Activated T-cell treated with anti-CD3 and anti-CD28 coated beads, Interleukin-2, amount 50 U/mL, for 4 hours (primary cell): ENCODE data around the gene ITGB4. TPM values are rescaled to one million over a fixed set of nuclear protein-coding genes. Genes with fewer than 3 reads are reported as not detected.
A peak's percentile ranks its signal among the peaks of the same experiment; 100 is the strongest.
"Not testable (repeated sequence)": the region's sequence is repeated elsewhere in the genome, so short reads cannot be mapped to it uniquely, and the experiment has no call there.

Experiments used
- ATAC-seq, 2 donors: fragments of 200-7000 bp; cut with Tn5 transposase; one replicate each; pipeline ENCODE4 v1.10.0; 2021
- DNase-seq: peaks from one replicate; pipeline ENCODE4 v3.0.0-alpha.2; 2020
- H3K27me3 Mint-ChIP-seq: one replicate; pipeline ENCODE4 v1.8.0; 2021; ENCODE audit warnings: low read depth, mixed read lengths
- H3K36me3 Mint-ChIP-seq: one replicate; pipeline ENCODE4 v1.8.0; 2022; ENCODE audit warnings: mixed read lengths; ENCODE audit not compliant: insufficient read depth
- H3K4me1 Mint-ChIP-seq: one replicate; pipeline ENCODE4 v1.8.0; 2021; ENCODE audit warnings: low read depth, mixed read lengths
- H3K4me3 Mint-ChIP-seq: one replicate; pipeline ENCODE4 v1.8.0; 2021; ENCODE audit warnings: mild to moderate bottlenecking, moderate library complexity, mixed read lengths
- H3K9me3 Mint-ChIP-seq: one replicate; pipeline ENCODE4 v1.8.0; 2021; ENCODE audit warnings: mixed read lengths
- total RNA-seq, 3 donors: library from RNA; stranded (reverse); gene quantifications; one replicate each; pipeline ENCODE4 v1.2.1, GENCODE V29; 2021

The ITGB4 gene
- total RNA-seq, 3 donors from 2014 or later: 0.63 to 2.3 (median 1.6) TPM

GRCh38 chr17:75757086-75757681 is 35.9 kb downstream of the ITGB4 start:
- H3K4me3 Mint-ChIP-seq: no peak overlapping the region
- no peaks in the 10 kb centered on the region for H3K27me3 Mint-ChIP-seq
- no peaks in the 10 kb centered on the region for H3K9me3 Mint-ChIP-seq
- no peak for DNase-seq
- no peaks in the 10 kb centered on the region for H3K36me3 Mint-ChIP-seq
- ATAC-seq: no peak
- H3K4me1 Mint-ChIP-seq: peaks cover 11% of the 10 kb centered on the region

DNA sequence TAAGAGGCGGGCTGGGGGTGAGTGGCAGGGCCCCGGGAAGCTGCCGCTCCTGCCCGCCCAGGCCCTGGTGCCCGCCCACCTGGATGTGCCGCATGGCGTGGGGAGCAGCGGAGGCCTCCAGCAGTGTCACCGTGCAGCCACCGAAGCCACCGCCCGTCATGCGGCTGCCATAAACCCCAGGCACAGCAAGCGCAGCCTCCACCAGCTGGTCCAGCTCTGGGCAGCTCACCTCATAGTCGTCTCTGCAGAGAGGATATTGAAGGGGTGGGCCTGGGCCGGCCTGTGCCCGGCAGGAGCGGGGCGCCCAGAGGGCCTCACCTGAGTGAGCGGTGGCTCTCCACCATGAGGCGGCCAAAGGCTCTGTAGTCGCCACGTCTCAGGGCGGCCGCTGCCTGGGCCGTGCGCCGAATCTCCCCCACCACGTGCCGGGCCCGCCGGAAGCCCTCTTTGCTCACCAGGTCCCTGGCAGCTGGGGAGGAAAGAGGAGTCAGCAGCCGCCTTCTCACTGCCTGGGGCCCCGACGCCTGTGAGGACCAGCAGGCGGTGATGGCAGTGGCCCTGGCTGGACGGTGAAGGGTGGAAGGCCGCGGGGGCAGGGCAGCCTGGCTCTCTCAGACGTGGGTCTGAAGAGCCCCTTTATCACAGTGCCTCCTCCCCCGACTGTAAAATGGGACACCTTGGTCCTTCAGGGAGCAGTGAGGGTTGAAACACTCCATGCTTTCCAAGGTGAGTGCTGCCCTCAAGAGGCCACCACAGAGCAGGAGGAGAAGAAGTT is 37.1 kb downstream of the ITGB4 start:
- Mint-ChIP-seq H3K9me3 (no peaks in the 10 kb centered on the region), H3K27me3 (no peaks in the 10 kb centered on the region), H3K4me1 (peaks cover 11% of the 10 kb centered on the region), H3K4me3 (no peak overlapping the region), H3K36me3 (no peaks in the 10 kb centered on the region)
- DNase-seq: no peak
- ATAC-seq: no peak

- ATAC-seq (no peak), DNase-seq (no peak)
- H3K36me3 Mint-ChIP-seq: no peaks in the 10 kb centered on the region
- H3K4me1 Mint-ChIP-seq: peaks cover 17% of the 10 kb centered on the region
- H3K9me3 Mint-ChIP-seq: no peaks in the 10 kb centered on the region
- no peaks in the 10 kb centered on the region for H3K27me3 Mint-ChIP-seq
- H3K4me3 Mint-ChIP-seq: no peak overlapping the region
Observed at GRCh38 chr17:75759457-75759856, 38.2 kb downstream of the ITGB4 start.

DNA sequence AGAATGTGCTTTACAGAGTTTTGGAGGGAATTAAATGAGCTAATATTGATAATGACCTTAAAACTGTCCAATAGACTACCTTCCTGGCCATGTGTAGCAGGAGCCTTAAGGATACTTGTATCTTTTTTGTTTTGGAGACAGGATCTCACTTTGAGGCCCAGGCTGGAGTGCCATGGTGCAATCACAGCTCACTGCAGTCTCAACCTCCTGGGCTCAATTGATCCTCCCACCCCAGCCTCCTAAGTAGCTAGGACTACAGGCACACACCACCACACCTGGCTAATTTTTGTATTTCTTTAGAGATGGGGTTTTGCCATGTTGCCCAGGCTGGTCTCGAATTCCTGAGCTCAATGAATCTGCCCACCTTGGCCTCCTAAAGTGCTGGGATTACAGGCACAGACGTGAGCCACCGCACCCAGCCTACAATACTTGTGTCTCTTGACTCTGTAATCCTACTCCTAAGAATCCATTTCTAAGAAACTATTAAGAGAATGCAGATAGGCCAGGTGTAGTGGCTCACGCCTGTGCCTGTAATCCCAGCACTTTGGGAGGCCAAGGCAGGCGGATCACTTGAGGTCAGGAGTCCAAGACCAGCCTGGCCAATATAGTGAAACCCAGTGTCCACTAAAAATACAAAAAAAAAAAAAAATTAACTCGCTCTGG is 38.9 kb downstream of the ITGB4 start:
- DNase-seq, ATAC-seq, H3K9me3 Mint-ChIP-seq, H3K4me3 Mint-ChIP-seq, H3K27me3 Mint-ChIP-seq, H3K36me3 Mint-ChIP-seq: not testable (repeated sequence)
- peaks cover 12% of the 10 kb centered on the region for H3K4me1 Mint-ChIP-seq

GRCh38 chr17:75762513-75763268 is 41.4 kb downstream of the ITGB4 start:
- H3K4me3 Mint-ChIP-seq: no peak overlapping the region
- H3K4me1 Mint-ChIP-seq: peaks cover 15% of the 10 kb centered on the region
- ATAC-seq (no peak), DNase-seq (no peak)
- H3K27me3 Mint-ChIP-seq: no peaks in the 10 kb centered on the region
- H3K36me3 Mint-ChIP-seq: no peaks in the 10 kb centered on the region
- no peaks in the 10 kb centered on the region for H3K9me3 Mint-ChIP-seq

GRCh38 chr17:75763269-75763607 is 42.0 kb downstream of the ITGB4 start:
- DNase-seq (no peak), ATAC-seq (no peak)
- peak overlapping the region; percentile 42 for H3K4me3 Mint-ChIP-seq
- H3K36me3 Mint-ChIP-seq: no peaks in the 10 kb centered on the region
- no peaks in the 10 kb centered on the region for H3K9me3 Mint-ChIP-seq
- H3K27me3 Mint-ChIP-seq: no peaks in the 10 kb centered on the region
- peaks cover 15% of the 10 kb centered on the region for H3K4me1 Mint-ChIP-seq

DNA sequence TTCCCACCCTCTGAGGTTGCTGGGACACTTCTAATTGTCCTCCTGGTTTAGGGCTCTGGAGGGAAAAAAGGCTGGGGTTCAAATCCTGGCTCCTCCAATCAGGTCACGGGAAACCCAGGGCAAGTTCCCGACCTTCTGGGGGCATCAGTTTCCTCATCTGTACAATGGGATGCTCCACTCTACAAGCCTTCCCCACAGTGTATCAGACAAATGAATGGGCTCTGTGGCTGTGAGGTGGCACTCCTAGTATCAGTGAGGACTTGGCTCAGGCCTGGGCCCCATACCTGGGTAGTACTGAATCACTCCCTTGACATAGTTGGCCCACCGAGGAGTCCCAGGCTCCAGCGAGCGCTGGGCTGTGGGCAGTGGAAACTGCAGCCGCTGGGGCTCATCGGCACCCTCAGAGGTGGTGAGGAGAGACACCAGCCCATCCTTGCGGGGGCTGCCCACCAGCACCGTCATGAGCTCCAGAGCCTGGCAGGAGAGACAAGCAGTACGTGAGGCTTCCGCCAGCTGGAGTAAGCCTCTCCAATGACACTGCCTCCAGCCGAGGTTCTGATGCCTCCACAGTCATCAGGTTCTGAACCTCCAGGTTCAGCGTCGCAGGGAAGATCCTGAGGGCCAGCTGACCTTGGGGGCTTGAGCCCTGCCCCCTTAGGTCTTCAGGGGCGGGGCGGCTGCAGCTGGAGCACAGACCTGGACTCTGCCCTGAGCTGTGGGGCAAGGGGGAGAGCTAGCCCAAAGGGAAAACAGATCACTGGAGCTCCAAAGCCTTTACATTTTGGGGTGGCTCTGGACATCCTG is 42.6 kb downstream of the ITGB4 start:
- Mint-ChIP-seq H3K27me3 (no peaks in the 10 kb centered on the region), H3K4me3 (peak overlapping the region; percentile 75), H3K4me1 (peaks cover 15% of the 10 kb centered on the region), H3K9me3 (no peaks in the 10 kb centered on the region), H3K36me3 (no peaks in the 10 kb centered on the region)
- DNase-seq (no peak), ATAC-seq (no peak)

DNA sequence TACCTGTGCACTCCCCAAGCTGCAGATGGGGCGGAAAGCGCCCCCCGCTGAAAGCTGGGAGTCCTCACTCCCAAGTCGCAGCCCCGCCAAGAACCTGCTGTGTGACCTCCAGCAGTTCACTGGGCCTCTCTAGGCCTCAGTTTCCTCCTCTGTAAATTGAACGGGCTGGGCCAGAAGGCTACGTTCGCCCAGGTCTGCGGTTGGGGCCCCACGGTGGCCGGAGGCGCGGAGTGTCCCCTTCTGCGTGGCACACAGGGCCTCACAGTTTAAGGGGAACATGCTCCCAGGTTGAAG is 43.1 kb downstream of the ITGB4 start:
- Mint-ChIP-seq H3K4me3 (peak overlapping the region; percentile 75), H3K36me3 (no peaks in the 10 kb centered on the region), H3K27me3 (no peaks in the 10 kb centered on the region), H3K9me3 (no peaks in the 10 kb centered on the region), H3K4me1 (peaks cover 15% of the 10 kb centered on the region)
- DNase-seq (no peak), ATAC-seq (peak; percentile 2 to 4)

GRCh38 chr17:75764711-75765421 is 43.6 kb downstream of the ITGB4 start, which contains the start of gene GALK1:
GALK1 (minus strand) TSS chr17:75765192; CDS start chr17:75765136, 56 bp downstream.
- H3K4me1 Mint-ChIP-seq: peaks cover 15% of the 10 kb centered on the region
- no peaks in the 10 kb centered on the region for H3K27me3 Mint-ChIP-seq
- H3K9me3 Mint-ChIP-seq: no peaks in the 10 kb centered on the region
- H3K36me3 Mint-ChIP-seq: no peaks in the 10 kb centered on the region
- H3K4me3 Mint-ChIP-seq: peak within 1 kb of the TSS; percentile 75
- DNase-seq (peak; percentile 60), ATAC-seq (peak; percentile 97 to 98)

DNA sequence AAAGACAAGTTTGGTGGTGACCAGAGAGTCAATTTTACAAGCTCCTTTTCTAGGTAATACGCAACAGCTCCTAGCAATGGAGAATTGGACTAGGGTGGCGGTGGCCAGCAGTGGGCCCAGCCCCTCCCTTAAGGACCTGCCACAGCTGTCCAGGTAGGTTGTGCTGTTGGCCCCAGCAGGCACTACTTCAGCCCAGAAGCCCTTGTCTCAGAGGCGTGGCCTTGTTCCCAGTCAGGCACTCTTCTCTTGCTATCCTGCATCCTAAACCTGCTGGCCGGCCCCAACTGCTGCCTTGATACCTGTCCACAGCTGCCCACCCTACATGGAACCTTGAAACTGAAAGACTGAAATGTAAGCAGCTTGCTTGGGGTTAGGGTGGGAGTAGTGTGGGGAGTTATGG is 44.7 kb downstream of the ITGB4 start:
- ATAC-seq (no peak), DNase-seq (no peak)
- no peaks in the 10 kb centered on the region for H3K27me3 Mint-ChIP-seq
- H3K9me3 Mint-ChIP-seq: no peaks in the 10 kb centered on the region
- H3K36me3 Mint-ChIP-seq: no peaks in the 10 kb centered on the region
- H3K4me3 Mint-ChIP-seq: peak overlapping the region; percentile 29
- H3K4me1 Mint-ChIP-seq: peaks cover 15% of the 10 kb centered on the region

DNA sequence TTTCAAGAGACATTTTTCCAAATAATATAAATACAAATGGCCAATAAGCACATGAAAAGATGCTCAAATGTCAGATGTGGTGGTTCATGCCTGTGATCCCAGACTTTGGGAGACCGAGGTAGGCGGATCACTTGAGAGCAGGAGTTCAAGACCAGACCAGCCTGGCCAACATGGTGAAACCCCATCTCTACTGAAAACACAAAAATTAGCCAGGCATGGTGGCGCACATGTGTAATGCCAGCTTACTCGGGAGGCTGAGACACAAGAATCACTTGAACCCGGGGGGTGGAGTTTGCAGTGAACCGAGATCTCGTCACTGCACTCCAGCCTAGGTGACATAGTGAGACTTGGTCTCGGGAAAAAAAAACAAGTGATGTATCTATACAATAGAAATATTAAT is 46.6 kb downstream of the ITGB4 start:
- Mint-ChIP-seq H3K4me1 (peaks cover 15% of the 10 kb centered on the region), H3K27me3 (no peaks in the 10 kb centered on the region), H3K36me3 (no peaks in the 10 kb centered on the region), H3K9me3 (no peaks in the 10 kb centered on the region), H3K4me3 (no peak overlapping the region)
- no peak for DNase-seq
- ATAC-seq: no peak

DNA sequence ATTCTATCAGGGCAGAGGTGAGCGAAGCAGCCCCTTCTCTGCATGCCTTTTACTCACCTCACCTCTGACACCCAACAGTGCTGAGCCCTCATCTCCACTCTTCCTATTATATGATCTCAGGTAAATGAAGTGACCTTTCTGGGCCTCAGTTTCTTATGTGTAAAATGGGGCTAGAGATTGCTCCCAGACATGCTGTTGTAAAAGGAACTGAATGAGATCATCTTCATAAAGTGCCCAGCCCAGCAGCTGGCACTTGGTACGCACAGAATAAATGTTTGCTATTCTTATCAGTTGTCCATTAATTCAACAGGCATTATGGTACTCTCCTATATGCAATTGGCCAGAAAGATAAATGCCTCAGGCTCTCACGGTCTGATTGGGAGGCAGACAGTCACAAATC is 48.3 kb downstream of the ITGB4 start:
- Mint-ChIP-seq H3K36me3 (peaks cover 2% of the 10 kb centered on the region), H3K27me3 (no peaks in the 10 kb centered on the region), H3K4me3 (no peak overlapping the region), H3K9me3 (no peaks in the 10 kb centered on the region), H3K4me1 (peaks cover 4% of the 10 kb centered on the region)
- ATAC-seq: no peak
- no peak for DNase-seq
